ENCODE measurements around the gene KRTAP10-3.

The KRTAP10-3 gene

DNA sequence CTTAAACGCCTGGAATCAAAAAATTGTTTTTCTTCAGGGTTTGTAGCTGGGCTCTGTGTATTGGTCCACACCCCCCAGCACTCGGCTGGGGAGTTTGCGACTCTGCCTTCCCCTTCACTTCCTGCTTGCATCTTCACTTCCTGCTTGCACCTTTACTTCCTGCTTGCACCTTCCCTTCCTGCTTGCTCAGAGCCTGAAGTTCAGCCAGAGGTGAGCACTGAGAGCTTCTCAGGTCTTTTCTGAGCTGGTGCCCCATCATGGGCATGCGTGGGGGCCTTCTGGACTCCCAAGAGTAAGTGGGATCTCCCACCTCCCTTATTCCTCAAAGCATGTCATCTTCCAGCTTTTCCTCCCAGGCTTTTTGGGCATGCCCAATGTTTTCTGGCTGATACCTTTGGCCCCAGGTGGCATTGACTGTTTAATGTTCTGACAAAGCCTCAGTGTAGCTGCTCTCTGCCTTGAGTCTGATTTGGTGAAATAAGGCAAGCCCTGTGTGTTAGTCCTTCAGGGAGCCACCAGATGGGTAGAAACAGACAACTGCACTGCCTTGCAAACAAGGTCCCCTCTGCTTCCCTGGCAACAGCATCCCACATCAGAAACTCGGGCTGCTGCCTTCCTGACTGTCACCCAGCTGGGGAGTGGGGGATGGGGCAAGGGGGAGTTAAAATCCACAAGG is 10.8 kb downstream of the KRTAP10-3 start:
- no peak for DNase-seq

- no peak for DNase-seq
Observed at GRCh38 chr21:44544566-44544965, 14.0 kb downstream of the KRTAP10-3 start.

DNA sequence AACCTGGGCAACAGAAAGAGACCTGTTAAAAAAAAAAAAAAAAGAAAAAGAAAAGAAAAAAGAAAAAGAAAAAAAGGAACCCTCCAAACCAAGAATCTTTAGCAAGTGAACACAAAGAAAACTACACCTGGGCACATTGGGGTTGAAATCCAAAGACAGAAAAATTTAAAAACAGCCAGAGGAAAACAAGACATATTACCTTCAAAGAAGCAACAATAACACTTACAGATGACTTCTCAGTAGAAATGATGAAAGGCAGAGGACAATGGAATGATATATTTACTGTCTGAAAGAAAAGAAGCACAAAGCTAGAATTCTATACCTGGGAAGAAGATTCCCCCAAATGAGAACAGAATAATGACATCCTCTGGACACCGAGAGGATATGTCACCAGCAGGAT is 15.9 kb downstream of the KRTAP10-3 start:
- DNase-seq: no peak

DNA sequence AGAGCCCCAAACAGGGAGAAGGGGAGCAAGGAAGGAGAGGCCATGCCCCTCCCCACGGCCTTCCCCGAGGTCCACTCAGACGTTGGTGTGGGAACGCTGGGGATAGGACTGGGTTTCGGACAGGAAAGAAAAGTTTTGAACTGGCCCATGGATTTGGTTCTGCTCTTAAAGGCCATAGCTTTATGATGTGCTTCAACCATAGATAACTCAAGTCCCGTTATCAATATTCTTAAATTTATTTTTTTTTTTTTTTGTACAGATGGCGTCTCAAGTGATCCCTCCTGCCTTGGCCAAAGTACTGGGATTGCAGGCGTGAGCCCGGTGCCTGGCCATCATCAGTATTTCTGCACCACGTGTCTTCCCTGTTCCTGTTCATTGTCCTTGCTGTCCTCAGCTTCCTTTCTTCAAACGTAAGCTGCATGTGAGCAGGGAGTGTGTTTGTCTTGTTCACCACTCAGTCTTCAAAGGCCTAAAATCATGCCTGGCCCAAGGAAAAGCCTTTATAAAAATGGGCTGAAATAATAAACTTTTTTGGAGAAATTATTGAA is 17.8 kb downstream of the KRTAP10-3 start:
- no peak for DNase-seq

DNA sequence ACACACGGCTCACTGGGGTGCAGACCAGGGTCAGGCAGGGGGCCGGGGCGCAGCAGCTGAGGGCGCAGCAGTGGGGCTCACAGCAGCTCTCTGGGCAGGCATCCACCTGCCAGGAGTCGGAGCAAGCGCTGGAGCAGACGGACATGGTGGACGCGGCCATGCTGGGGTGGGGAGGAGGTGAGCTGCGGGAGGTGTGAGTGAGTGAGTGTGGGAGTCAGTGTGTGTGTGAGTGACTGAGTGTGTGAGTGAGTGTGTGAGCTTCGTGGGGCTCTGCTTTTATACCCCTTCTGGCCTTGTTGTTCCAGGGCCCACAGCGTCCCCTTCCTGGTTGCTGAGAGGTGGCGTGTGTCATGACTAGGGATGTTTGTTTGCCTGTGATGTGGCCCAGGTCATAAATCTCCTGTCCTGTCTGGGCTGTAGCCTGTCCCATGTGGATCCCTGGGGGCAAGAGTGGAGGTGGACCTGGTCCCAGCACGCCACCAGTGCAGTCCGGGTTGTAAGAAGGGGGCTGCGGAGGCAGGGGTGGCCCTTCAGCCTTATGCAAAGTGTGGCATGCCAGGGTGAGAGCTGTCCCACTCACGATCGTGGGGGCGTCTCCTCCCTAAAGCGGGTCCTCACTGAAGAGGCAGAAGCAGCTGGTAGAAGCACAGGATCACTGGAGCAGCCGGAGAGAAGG is 18.5 kb downstream of the KRTAP10-3 start, which contains the start of gene KRTAP10-1:
Gene KRTAP10-1, minus strand, starts transcription at position 205 of the 676 bp plus-strand sequence. Its CDS starts 45 bp downstream, at position 160.
- no peak for DNase-seq

DNA sequence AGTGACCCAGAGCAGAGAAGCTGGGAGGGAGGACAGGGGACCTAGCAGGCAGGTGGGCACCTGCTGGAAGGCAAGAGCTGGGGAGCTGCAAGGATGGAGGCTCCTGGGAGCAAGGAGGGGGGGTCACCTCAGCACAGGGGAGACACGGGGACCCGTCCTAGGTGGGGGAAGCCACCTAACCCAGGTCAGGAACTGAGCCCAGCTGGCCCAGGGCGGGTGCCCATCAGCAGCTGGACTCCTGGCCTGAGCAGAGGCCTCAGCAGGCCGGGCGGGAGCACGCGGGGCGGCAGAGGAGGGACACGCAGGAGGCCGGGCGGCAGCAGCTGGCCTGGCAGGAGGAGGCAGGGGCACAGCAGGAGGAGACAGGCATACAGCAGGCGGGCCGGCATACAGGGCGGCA is 19.5 kb downstream of the KRTAP10-3 start:
- DNase-seq: no peak

GRCh38 chr21:44537930-44538911 is 20.4 kb downstream of the KRTAP10-3 start:
- DNase-seq: no peak

GRCh38 chr21:44535963-44536362 is 22.6 kb downstream of the KRTAP10-3 start:
- no peak for DNase-seq

GRCh38 chr21:44534688-44535087 is 23.9 kb downstream of the KRTAP10-3 start:
- no peak for DNase-seq

GRCh38 chr21:44533891-44534627 is 24.5 kb downstream of the KRTAP10-3 start:
- no peak for DNase-seq

- DNase-seq: no peak
Observed at GRCh38 chr21:44533121-44533890, 25.3 kb downstream of the KRTAP10-3 start.

GRCh38 chr21:44532712-44533111 is 25.9 kb downstream of the KRTAP10-3 start:
- no peak for DNase-seq

- no peak for DNase-seq
Observed at GRCh38 chr21:44531606-44532564, 26.7 kb downstream of the KRTAP10-3 start.

DNA sequence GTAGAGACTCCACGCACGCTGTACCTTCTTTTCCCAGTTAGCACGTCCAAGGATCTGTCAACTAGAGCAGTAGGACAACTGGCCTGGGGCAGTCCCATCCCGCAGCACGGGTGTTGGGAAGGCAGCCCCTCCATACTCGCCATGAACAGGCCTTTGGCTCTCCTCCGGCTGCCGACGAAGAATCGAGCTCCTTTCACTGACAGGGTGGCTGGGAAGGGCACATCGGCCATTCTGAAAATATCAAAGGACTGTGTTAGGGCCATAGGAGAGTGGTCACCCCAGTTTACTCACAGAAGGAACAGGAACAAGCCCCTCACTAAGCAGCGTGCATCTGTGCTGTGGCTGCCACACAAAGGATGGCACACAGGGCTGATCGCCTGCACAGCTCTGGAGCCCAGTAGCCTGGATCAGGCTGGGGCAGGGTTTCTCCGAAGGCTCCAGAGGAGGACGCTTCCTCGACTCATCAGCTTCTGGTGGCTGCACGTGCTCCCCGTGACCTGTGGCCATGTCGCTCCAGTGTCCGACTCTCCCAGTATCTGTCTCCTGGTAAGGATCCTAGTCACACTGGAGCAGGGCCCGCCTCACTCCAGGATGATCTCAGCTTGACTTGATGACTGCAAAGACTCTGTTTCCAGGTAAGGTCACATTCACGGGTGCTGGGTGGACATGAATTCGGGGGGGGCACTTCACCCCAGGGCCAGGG is 27.5 kb downstream of the KRTAP10-3 start:
- no peak for DNase-seq

GRCh38 chr21:44530221-44530902 is 28.2 kb downstream of the KRTAP10-3 start:
- DNase-seq: no peak

DNA sequence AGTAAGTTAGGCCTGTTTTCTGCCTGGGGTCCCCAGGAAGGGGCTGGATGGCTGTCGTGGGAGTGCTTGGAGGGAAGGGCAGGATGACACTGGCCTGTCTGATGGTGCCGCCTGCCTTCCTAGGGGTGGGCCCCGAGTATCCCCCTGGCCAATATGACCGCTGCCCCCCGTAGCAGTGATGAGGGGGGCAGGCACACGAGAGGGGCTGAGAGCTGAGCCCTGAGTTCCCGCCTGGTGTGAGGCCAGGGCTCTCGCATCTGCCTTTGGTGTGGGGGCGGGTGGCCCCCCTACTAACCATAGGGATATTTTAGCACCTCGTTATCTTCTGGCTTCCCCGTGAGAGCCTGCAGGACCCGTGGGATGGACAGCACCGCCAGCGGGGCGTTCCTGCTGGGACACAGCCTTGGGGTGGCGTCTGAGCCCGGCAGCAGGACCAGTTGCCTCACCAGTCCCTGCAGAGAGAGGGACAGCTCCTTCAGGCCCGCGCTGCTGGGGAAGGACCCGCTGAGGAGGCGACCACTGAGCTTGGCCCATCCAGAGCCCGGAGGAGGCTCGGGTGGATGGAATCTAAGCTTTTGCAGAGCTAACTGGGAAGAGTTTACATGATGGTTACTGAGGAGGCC is 29.0 kb downstream of the KRTAP10-3 start:
- DNase-seq: no peak

DNA sequence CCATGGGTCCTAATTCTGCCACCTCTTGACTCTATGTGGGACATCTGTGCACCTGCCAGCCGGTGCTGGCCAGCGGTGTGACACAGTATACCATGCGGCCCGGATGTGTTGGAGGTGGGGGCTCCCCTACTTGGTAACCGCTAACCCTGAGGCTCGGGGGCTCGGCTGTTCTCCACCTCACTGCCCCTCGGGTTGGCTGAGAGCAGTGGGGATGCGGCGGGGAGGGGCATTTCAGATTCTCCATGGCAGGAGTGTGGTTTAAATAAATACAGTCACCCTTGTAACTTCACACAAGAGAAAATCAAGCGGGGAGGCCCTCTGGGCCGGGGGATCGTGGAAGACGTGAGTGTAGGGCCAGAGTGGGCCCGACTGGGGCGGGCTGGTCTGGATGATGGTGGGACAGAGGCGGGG is 29.6 kb downstream of the KRTAP10-3 start:
- DNase-seq: no peak

GRCh38 chr21:44528634-44528995 is 30.0 kb downstream of the KRTAP10-3 start:
- DNase-seq: no peak

Measured in C1 segment of cervical spinal cord (tissue), 14 donors.